Fibroblast of lung (primary cell): ENCODE results near the gene NT5C1B.

Experiments used
- CTCF ChIP-seq, 2 donors: IDR thresholded peaks in 1 of 2; conservative IDR thresholded peaks in 1 of 2; 1 replicate in 1 of 2; 2 replicates in 1 of 2; pipeline ENCODE4 v1.5.1; 2011 to 2012; ENCODE audit warnings: low read length in 2 of 2, control low read depth in 1 of 2, inconsistent platforms in 1 of 2, low read depth in 1 of 2, mild to moderate bottlenecking in 1 of 2
- EZH2 ChIP-seq: IDR thresholded peaks from 2 replicates; pipeline ENCODE4 v1.5.1; 2012; ENCODE audit warnings: low read length, control low read depth, mild to moderate bottlenecking; ENCODE audit errors: missing control alignments

- TF ChIP-seq CTCF (conservative IDR thresholded peaks at IDR 0.05 in 1 of 2, IDR thresholded peaks at IDR 0.05 in 1 of 2; ENCODE audit: low read depth in 1 of 2, low read length in 2 of 2): no peak
- TF ChIP-seq EZH2: no peak
These were observed 41.2 kb upstream of the NT5C1B start for GRCh38 chr2:18630541-18630940.
